GM23248 (cell line): ENCODE data around the gene JPT1.

ENCODE experiments used
- EZH2 ChIP-seq: fragments of 200-600 bp; sonication (generic); IDR thresholded peaks from 2 replicates; pipeline ENCODE4 v1.6.1; 2018; ENCODE audit warnings: antibody characterized with exemption, mild to moderate bottlenecking; ENCODE audit not compliant: insufficient read depth, poor library complexity, severe bottlenecking
- EZH2phosphoT487 ChIP-seq: fragments of 200-600 bp; sonication (generic); IDR thresholded peaks from 2 replicates; pipeline ENCODE4 v1.6.1; 2018; ENCODE audit warnings: antibody characterized with exemption, moderate library complexity, mild to moderate bottlenecking, low read depth; ENCODE audit not compliant: insufficient read depth

- no peak for TF ChIP-seq EZH2phosphoT487
- no peak for TF ChIP-seq EZH2
Measured at GRCh38 chr17:75108193-75108592, 46.1 kb downstream of the JPT1 start.
